Left lung (tissue), 10 donors: ENCODE measurements around the gene MPPED1. TPM values are rescaled to one million over a fixed set of nuclear protein-coding genes. Genes with fewer than 3 reads are reported as not detected.

Experiments used
- ATAC-seq: fragments of 200-7000 bp; cut with Tn5 transposase; one replicate; pipeline ENCODE4 v1.9.1; 2020; ENCODE audit warnings: moderate library complexity
- DNase-seq, 4 donors: peaks; one replicate each; pipeline ENCODE4 v3.0.0-alpha.2; 2013 to 2020
- H3K27ac ChIP-seq, 2 donors: fragments of 200-600 bp; sonication (generic) in 1 of 2; one replicate each; pipeline versions ENCODE4 v1.5.0 to v1.8.0; 2020 to 2021
- H3K27me3 ChIP-seq, 2 donors: fragments of 200-600 bp; sonication (generic) in 1 of 2; one replicate each; pipeline versions ENCODE4 v1.5.0 to v1.8.0; 2020 to 2021
- H3K36me3 ChIP-seq, 2 donors: fragments of 200-600 bp; sonication (generic) in 1 of 2; one replicate each; pipeline versions ENCODE4 v1.5.0 to v1.8.0; 2020 to 2021
- H3K4me1 ChIP-seq, 2 donors: fragments of 200-600 bp; one replicate each; pipeline ENCODE4 v1.8.0; 2021
- H3K4me3 ChIP-seq, 2 donors: fragments of 200-600 bp; sonication (generic) in 1 of 2; one replicate each; pipeline versions ENCODE4 v1.5.0 to v1.8.0; 2020 to 2021; ENCODE audit warnings: mild to moderate bottlenecking in 1 of 2
- H3K9me3 ChIP-seq, 2 donors: fragments of 200-600 bp; sonication (generic) in 1 of 2; one replicate each; pipeline versions ENCODE4 v1.5.0 to v1.8.0; 2020 to 2021
- CTCF ChIP-seq, 2 donors: fragments of 200-600 bp; sonication (generic) in 1 of 2; IDR thresholded peaks; one replicate each; pipeline versions ENCODE4 v1.5.0 to v1.8.0; 2021; ENCODE audit warnings: antibody characterized with exemption in 2 of 2
- intact Hi-C, 2 donors: fragments of 100-400 bp; cut with DNase I; formaldehyde crosslinking; loops; one replicate each; pipeline versions ENCODE4 v1.11.2 to v1.14.2; 2022
- polyA plus RNA-seq, 6 donors: library from polyadenylated mRNA; unstranded; fragments of 120-200 nt; gene quantifications; one replicate each; pipeline ENCODE4 v1.2.1, GENCODE V29; 2013; ENCODE audit not compliant: insufficient read length in 6 of 6
- total RNA-seq, 2 donors: library from RNA; stranded (reverse); fragmentation: NEBNext Ultra II Directional; extraction: Animal tissue kit (Norgen Biotek cat#: 25700); gene quantifications; one replicate each; pipeline ENCODE4 v1.2.1, GENCODE V29; 2021
- donor health status: DM: no; HTN: yes; CAD: no.
- donor health status: DM: no; HTN: no; CAD: no.

MPPED1 gene
- total and polyA plus RNA-seq, 8 donors = 0.37 to 0.67 (median 0.52) TPM; not detected in 2

GRCh38 chr22:43465291-43466015, 53.6 kb downstream of the MPPED1 start:
- Histone ChIP-seq H3K4me1 (no peaks in the 10 kb centered on the region), H3K4me3 (no peak overlapping the region), H3K36me3 (no peaks in the 10 kb centered on the region), H3K27me3 (peaks cover 0 to 54% of the 10 kb centered on the region in 2 donors), H3K9me3 (peaks cover 0 to 7% of the 10 kb centered on the region in 2 donors), H3K27ac (no peak overlapping the region)
- no peak for TF ChIP-seq CTCF (IDR thresholded peaks at IDR 0.05)
- no peak for ATAC-seq
- DNase-seq = no peak
- intact Hi-C loops = no loop called here

GRCh38 chr22:43466710-43467109, 54.9 kb downstream of the MPPED1 start:
- H3K4me1 ChIP-seq = no peaks in the 10 kb centered on the region
- intact Hi-C loops = no loop called here
- H3K27ac ChIP-seq = no peak overlapping the region
- DNase-seq = no peak
- H3K9me3 ChIP-seq = peaks cover 0 to 7% of the 10 kb centered on the region in 2 donors
- TF ChIP-seq CTCF (IDR thresholded peaks at IDR 0.05) = no peak
- peaks cover 0 to 66% of the 10 kb centered on the region in 2 donors for H3K27me3 ChIP-seq
- no peaks in the 10 kb centered on the region for H3K36me3 ChIP-seq
- no peak overlapping the region for H3K4me3 ChIP-seq
- no peak for ATAC-seq

GRCh38 chr22:43467216-43467940, 55.6 kb downstream of the MPPED1 start:
- intact Hi-C loops = no loop called here
- no peak for ATAC-seq

GRCh38 chr22:43470253-43470652, 58.4 kb downstream of the MPPED1 start:
- Histone ChIP-seq H3K9me3 (no peaks in the 10 kb centered on the region), H3K4me3 (no peak overlapping the region), H3K4me1 (no peaks in the 10 kb centered on the region), H3K27me3 (peaks cover 0 to 70% of the 10 kb centered on the region in 2 donors), H3K36me3 (no peaks in the 10 kb centered on the region), H3K27ac (no peak overlapping the region)
- DNase-seq (no peak), ATAC-seq (no peak)
- intact Hi-C loops = no loop called here
- no peak for TF ChIP-seq CTCF (IDR thresholded peaks at IDR 0.05)

More at GRCh38 chr22:43467216-43467940, 55.6 kb downstream of the MPPED1 start:
- H3K27ac ChIP-seq = no peak overlapping the region
- no peaks in the 10 kb centered on the region for H3K4me1 ChIP-seq
- H3K36me3 ChIP-seq = no peaks in the 10 kb centered on the region
- H3K4me3 ChIP-seq = no peak overlapping the region
- peaks cover 0 to 5% of the 10 kb centered on the region in 2 donors for H3K9me3 ChIP-seq
- H3K27me3 ChIP-seq = peaks cover 0 to 68% of the 10 kb centered on the region in 2 donors
- DNase-seq = peak in 1 of 4 donors; percentile 26
- no peak for TF ChIP-seq CTCF (IDR thresholded peaks at IDR 0.05)

GRCh38 chr22:43470941-43471585, 59.2 kb downstream of the MPPED1 start:
- intact Hi-C loops = no loop called here
- Histone ChIP-seq H3K4me3 (no peak overlapping the region), H3K9me3 (no peaks in the 10 kb centered on the region), H3K27me3 (peaks cover 0 to 62% of the 10 kb centered on the region in 2 donors), H3K27ac (no peak overlapping the region), H3K4me1 (no peaks in the 10 kb centered on the region), H3K36me3 (no peaks in the 10 kb centered on the region)
- DNase-seq (no peak), ATAC-seq (no peak)
- TF ChIP-seq CTCF (IDR thresholded peaks at IDR 0.05) = no peak
